MM.1S (cell line): ENCODE measurements around the gene LMO7.

Experiments
- CTCF ChIP-seq: fragments of 300-600 bp; sonication (generic); IDR thresholded peaks from 2 replicates; pipeline ENCODE4 v1.5.1; 2016; ENCODE audit warnings: antibody characterized with exemption, low read length, mixed read lengths
- EZH2 ChIP-seq: fragments of 300-600 bp; sonication (generic); optimal IDR thresholded peaks from 2 replicates; pipeline ENCODE3; 2017; ENCODE audit warnings: low read depth, mild to moderate bottlenecking, antibody characterized with exemption, low read length, mixed read lengths

GRCh38 chr13:75705395-75705794 is 69.3 kb downstream of the LMO7 start:
- TF ChIP-seq CTCF (no peak), EZH2 (no peak)
